ENCODE data around the gene IPO7. TPM values are rescaled to one million over a fixed set of nuclear protein-coding genes. Genes with fewer than 3 reads are reported as not detected.

IPO7 gene
- total and polyA plus RNA-seq, 2 of the 13 experiments (the other 11 are each of a cell fraction or from before 2014, with no cell fraction given), result 59.4 to 98.4 TPM

- CTCF ChIA-PET (ENCODE audit: low intra/inter-chr PET ratio, low total read pairs), result no interaction called here
- Histone ChIP-seq H3K4me1 (ENCODE audit: insufficient read depth, low read length) (no peaks in the 10 kb centered on the region), H3K27me3 (ENCODE audit: control insufficient read depth in 1 of 2, insufficient read depth in 2 of 2, low read length in 2 of 2) (no peaks in the 10 kb centered on the region; a peak in 1 of 5 replicates), H3K27ac (ENCODE audit: extremely low read length, insufficient read depth, low read length) (no peak overlapping the region), H3K79me2 (ENCODE audit: insufficient read depth, low read length) (peaks cover 17% of the 10 kb centered on the region), H3K9me3 (ENCODE audit: low read length) (no peaks in the 10 kb centered on the region), H3K9ac (ENCODE audit: insufficient read depth, low read depth, low read length) (no peak overlapping the region), H4K20me1 (ENCODE audit: insufficient read depth, low read length) (no peaks in the 10 kb centered on the region), H3K4me3 (replicated peaks in 1 of 3; ENCODE audit: insufficient read depth in 1 of 3, low read depth in 2 of 3, low read length in 3 of 3) (no peak overlapping the region), H3K4me2 (ENCODE audit: low read depth, low read length) (no peak overlapping the region), H3K36me3 (replicated peaks in 1 of 2; ENCODE audit: control insufficient read depth in 1 of 2, insufficient read depth in 2 of 2, low read length in 2 of 2) (peaks cover 6 to 28% of the 10 kb centered on the region in 2 experiments), H2AFZ (ENCODE audit: low read length) (no peak overlapping the region)
- ATAC-seq, result no peak
- WGBS (ENCODE audit: low lambda C conversion rate), result 94% methylated on average over 4 of the region's 4 CpGs
- FAIRE-seq, result no peak
- intact Hi-C loops (cut with micrococcal nuclease; ENCODE audit: unreplicated experiment), result no loop called here
- POLR2A ChIA-PET, result interaction anchor here (1.7 kb wide), 1 partner anchor 11 kb away, joined by 5 read pairs; no protein-coding TSS in a partner anchor
- TF ChIP-seq MAFK (conservative IDR thresholded peaks at IDR 0.05 in 1 of 2, IDR thresholded peaks at IDR 0.05 in 1 of 2; ENCODE audit: low read length in 2 of 2) (peak; percentile 53 to 79), MAFF (IDR thresholded peaks at IDR 0.05; ENCODE audit: low read depth, low read length) (peak; percentile 62), ZBTB43 (CRISPR knock-in tag; conservative IDR thresholded peaks at IDR 0.05) (no peak)
- in situ Hi-C loops (cut with HindIII; ENCODE audit: extremely low pct_ligation_motif_present, low pct_unique_long_range_greater_than_20kb), result no loop called here
- DNase-seq (ENCODE audit: low spot score), result no peak
- no TSS peak for BruUV-seq (replicated peaks)
Measured at GRCh38 chr11:9470765-9471164, 86.3 kb downstream of the IPO7 start.

GRCh38 chr11:9473408-9473807 lies 89.0 kb downstream of the IPO7 start:
- in situ Hi-C loops (cut with HindIII; ENCODE audit: extremely low pct_ligation_motif_present, low pct_unique_long_range_greater_than_20kb) (no loop called here), intact Hi-C loops (cut with micrococcal nuclease; ENCODE audit: unreplicated experiment) (no loop called here)
- no peak for FAIRE-seq
- ChIA-PET POLR2A (interaction anchor here (3.3 kb wide), 1 partner anchor 13 kb away, joined by 20 read pairs; the partner anchor contains the start of gene ZNF143), CTCF (ENCODE audit: low intra/inter-chr PET ratio, low total read pairs) (no interaction called here)
- H3K79me2 ChIP-seq (ENCODE audit: insufficient read depth, low read length), result peaks cover 5% of the 10 kb centered on the region
- H3K4me1 ChIP-seq (ENCODE audit: insufficient read depth, low read length), result no peaks in the 10 kb centered on the region
- no peaks in the 10 kb centered on the region for H4K20me1 ChIP-seq (ENCODE audit: insufficient read depth, low read length)
- no peak overlapping the region for H3K27ac ChIP-seq (ENCODE audit: extremely low read length, insufficient read depth, low read length)
- no peak for DNase-seq (ENCODE audit: low spot score)
- H3K4me3 ChIP-seq (replicated peaks in 1 of 3; ENCODE audit: insufficient read depth in 1 of 3, low read depth in 2 of 3, low read length in 3 of 3), result no peak overlapping the region
- no peaks in the 10 kb centered on the region; a peak in 1 of 5 replicates for H3K27me3 ChIP-seq (ENCODE audit: control insufficient read depth in 1 of 2, insufficient read depth in 2 of 2, low read length in 2 of 2)
- H3K9me3 ChIP-seq (ENCODE audit: low read length), result no peaks in the 10 kb centered on the region
- no peak overlapping the region for H2AFZ ChIP-seq (ENCODE audit: low read length)
- no peak overlapping the region for H3K4me2 ChIP-seq (ENCODE audit: low read depth, low read length)
- H3K36me3 ChIP-seq (replicated peaks in 1 of 2; ENCODE audit: control insufficient read depth in 1 of 2, insufficient read depth in 2 of 2, low read length in 2 of 2), result peaks cover 8 to 34% of the 10 kb centered on the region in 2 experiments
- H3K9ac ChIP-seq (ENCODE audit: insufficient read depth, low read depth, low read length), result no peak overlapping the region
- no TSS peak for BruUV-seq (replicated peaks)
- no peak for ATAC-seq
- TF ChIP-seq CREB3 (CRISPR knock-in tag; IDR thresholded peaks at IDR 0.05) (no peak), CERS6 (CRISPR knock-in tag; IDR thresholded peaks at IDR 0.05) (no peak), ATAD3A (CRISPR knock-in tag; IDR thresholded peaks at IDR 0.05) (no peak), ZBTB1 (CRISPR knock-in tag; IDR thresholded peaks at IDR 0.05; ENCODE audit: borderline replicate concordance) (no peak), THAP7 (CRISPR knock-in tag; IDR thresholded peaks at IDR 0.05) (no peak), NCOR1 (IDR thresholded peaks at IDR 0.05; ENCODE audit: borderline replicate concordance, low read length) (no peak), JUNB (CRISPR knock-in tag; IDR thresholded peaks at IDR 0.05; ENCODE audit: borderline replicate concordance) (no peak), ZNF639 (CRISPR knock-in tag; conservative IDR thresholded peaks at IDR 0.05) (no peak), THYN1 (CRISPR knock-in tag; IDR thresholded peaks at IDR 0.05; ENCODE audit: borderline replicate concordance, low read depth) (no peak)

All from HepG2 (cell line).